Stimulated activated naive CD8-positive, alpha-beta T cell treated with anti-CD3 and anti-CD28 coated beads, Interleukin-15, Interleukin-2, amounts not matched to agents 100 U/mL and 50 U/mL, for 24 hours (primary cell): Measurements from ENCODE around the gene TMEM250.
"Not testable (repeated sequence)": the region's sequence is repeated elsewhere in the genome, so short reads cannot be mapped to it uniquely, and the experiment has no call there.

Source experiments
- ATAC-seq: fragments of 150-1000 bp; cut with Tn5 transposase; one replicate; pipeline ENCODE4 v1.10.0; 2021
- DNase-seq: peaks from one replicate; pipeline ENCODE4 v3.0.0; 2021

The TMEM250 gene, protein sequence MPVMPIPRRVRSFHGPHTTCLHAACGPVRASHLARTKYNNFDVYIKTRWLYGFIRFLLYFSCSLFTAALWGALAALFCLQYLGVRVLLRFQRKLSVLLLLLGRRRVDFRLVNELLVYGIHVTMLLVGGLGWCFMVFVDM

DNA sequence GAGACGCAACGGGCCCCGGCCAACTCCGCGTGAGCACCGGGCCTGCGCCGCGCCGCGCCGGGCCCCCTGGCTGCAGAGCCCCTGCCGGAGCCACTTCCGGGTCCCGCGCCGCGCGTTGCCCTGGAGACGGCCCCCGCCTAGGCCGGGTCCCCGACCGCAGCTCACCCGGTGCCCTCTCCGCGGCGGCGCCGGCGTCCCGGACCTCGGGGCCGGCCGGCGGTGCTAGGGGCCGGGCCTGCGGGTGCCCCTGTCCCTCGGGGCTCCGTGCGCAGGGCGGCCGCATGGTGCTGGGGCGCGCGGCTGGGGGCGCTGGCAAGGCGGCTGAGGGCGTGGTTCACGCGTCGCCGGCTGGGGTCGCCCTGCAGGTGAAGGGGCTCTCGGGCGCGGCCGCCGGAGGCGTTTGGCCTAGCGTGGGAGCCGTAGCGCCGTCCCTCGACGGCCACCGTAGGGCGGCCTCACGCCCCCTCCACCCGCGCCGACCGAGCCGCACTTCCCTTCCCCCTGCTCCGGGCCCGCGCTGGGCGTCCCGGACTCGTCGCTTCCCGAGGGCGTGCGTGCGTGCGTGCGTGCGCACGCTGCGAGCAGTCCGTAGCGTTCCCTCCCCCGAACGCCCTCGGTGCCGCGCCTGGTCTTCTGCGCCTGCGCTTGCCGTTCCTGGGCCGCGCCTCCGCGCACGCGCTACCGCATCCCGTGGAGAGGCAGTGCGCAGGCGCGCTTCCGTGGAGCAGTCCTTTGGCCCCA is at the start of gene TMEM250:
TMEM250 (minus strand) TSS at position 556 of the 741 bp plus-strand sequence. CDS start 1,975 bp downstream, outside the sequence.
- peak; percentile 89 for ATAC-seq
- DNase-seq, result peak; percentile 98

DNA sequence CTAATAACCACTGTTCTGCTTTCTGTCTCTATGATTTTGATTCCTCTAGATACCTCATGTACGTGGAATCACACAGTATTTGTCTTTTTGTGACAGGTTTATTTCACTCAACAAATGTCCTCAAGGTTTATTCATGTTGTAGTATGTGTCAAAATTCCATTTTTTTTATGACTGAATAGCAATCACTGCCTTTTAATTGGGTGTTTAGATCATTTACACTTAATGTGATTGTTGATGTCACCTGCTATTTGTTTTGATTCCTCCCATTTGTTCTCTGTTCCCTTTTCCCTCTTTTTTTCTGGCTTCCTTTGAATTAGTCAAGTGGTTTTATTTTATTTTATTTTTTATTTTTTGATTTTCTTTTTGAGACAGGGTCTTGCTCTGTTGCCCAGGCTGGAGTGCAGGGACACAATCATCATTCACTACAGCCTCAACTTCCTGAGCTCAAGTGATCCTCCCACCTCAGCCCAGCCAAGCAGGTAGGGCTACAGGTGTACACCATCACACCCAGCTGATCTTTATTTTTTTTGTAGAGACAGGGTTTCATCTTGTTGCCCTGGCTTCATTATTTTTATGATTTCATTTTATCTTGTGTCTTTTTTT is 44.7 kb upstream of the TMEM250 start:
- no peak for DNase-seq
- ATAC-seq, result no peak

DNA sequence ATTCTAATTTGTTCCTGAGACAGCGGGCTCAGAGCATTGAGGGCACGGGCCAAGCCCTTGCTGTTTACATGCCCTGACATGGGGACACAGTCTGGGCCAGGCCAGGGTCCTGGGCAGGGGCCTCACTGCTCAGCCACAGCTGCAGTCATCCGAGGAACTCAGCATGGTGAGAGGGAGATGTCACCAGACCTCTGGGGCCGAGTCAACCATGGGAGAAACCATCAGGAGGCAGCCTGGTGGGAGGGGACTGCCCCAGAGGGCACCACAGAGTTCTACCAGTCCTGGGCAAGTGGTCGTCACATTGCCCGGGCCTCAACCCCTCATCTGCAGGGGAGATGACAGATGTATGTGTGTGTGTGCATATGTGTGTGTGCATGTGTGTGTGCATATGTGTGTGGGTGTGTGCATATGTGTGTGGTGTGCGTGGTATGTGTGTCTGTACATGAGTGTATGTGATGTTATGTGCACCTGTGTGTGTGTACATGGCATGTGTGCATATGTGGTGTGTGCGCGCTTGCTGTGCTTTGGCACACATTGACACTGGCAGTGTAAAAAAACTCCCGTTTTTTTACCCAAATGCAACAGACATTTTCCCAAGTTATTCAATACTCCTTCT is 42.4 kb upstream of the TMEM250 start:
- no peak for ATAC-seq
- DNase-seq, result no peak

DNA sequence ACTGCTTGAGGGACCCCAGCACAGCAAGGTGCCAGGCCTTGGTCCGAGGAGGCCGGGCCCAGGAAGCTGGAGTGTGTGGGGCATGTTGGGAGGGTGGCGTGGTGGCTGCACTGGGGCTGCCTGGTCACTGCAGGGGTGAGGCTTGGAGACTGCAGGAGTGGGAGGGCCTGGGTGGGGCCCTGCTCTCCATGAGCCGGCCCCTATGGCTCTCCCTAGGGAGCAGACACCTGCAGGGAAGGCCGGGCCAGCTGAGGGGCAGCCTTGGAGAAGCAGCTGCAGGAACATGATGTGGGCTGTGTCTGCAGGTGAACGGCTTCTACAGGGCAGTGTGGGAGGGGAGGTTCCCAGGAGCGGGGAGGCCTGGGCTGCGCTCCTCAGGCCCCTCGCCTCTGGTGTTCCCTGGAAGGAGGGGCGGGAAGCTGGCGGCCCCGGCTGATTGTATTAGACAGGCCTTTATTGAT is 41.7 kb upstream of the TMEM250 start:
- ATAC-seq (no peak), DNase-seq (no peak)

DNA sequence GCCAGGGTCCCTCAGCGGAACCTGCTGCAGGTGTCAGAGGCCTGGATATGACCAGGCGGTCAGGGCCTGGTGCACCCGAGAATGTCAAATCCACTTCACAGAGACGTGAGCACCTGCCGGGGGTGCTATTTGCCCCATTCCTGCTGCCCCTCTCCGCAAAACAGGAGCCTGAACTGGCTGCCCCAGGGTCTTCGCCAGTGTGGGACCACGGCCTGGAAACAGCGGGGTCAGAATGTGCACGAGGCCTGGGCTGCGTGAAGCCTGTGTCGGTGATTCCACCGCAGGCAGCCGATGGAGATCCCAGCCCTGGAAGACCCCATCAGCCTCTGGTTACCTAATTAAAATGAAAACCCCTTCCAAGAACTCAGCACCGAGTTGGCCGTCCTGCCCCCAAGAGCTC is 41.2 kb upstream of the TMEM250 start:
- ATAC-seq (no peak), DNase-seq (no peak)

DNA sequence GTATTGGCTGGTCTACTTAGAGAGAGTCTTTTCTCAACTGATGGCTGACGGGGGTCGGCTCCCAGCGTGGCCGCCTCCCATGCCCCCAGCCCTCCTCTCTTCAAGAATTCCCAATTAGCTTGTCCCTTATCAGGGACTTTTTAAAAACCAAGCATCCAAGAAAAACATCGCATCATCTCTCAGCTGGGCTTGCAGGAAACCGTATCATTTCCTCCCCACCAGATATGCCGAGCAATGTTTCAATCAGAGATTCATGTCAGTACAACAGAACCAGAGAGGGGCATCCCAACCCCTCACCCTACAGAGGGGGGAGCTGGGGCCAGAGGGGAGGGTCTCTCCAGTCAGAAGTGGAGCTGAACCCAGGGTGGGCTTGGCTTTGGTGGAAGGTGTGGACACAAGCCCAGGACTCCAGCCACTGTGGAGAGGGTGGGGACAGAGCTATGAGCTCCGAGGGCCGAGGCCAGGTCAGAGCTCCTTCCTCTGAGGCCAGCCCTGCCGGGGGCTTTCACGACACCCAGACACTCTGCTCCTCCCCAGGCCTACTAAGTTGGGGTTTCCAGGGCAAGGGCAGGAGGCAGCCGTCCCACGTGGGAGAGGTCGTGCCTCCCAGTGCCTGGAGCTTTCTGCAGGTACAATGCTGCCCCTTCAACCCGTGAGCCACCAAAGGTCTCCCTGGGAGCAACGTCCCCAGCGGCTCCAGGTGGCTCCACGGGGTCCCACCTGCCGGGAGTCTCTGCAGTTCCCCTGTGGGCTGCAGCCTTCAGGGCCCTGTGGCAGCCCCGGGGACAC is 39.0 kb upstream of the TMEM250 start:
- ATAC-seq, result no peak
- DNase-seq, result no peak

DNA sequence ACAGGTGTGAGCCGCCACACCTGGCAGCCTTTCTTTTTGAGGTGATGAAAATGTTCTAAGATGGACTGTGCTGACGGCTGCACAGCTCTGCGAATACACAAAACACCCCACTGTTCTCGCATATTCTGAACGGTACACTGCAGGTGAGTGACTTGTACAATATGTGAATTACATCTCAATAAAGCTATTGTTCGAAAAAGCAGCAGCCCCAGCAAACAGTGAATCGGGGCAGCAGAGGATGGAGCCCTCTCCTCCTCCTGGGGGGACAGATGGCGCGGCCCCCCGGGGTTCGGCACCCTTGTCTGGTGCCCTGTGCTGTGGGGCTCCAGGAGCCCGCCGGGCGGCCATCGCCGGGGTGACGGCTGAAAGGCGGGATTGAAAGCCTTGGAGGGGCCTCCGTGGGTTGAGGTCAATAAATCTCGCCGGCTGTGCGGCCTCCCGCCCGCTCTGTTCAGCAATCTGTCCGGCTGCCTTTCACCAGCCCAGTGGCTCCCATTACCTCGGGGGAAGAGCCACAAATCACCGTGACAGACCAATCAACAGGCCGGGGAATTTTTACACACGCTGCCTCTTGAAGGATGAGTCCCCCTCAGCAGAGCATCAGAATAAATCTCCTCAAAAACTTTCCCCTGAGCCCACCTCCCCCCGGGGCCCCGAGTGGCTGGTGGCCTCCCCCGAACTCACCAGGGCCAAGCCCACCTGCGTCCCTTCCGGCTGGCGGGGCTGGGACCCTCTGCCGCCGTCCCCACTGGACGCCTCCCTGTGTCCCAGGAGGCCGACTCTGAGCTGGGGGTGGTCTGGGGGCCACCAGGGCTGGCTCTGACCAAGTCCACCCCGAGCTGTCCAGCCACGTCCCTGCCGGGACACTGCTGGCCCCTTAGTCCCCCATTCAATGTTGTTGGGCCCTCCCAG is 37.8 kb upstream of the TMEM250 start:
- DNase-seq (no peak), ATAC-seq (no peak)

DNA sequence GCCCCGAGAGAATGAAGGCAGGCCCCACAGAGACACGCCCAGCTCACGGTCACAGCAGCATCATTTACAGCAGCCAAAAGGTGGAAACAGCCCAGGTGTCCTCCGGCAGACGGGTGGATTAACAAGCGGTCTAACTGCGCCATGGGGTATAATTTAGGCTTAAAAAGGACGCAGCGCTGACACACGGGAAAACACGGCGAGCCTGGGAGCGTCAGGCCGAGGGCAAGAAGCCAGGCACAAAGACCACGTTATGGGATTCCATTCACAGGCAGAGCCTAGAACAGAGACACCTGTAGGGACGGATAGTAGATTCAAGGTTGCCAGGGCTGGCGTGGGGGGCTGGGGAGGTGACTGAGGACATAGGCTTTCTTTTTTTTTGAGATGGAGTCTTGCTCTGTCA is 36.9 kb upstream of the TMEM250 start:
- DNase-seq, result no peak
- ATAC-seq, result no peak

DNA sequence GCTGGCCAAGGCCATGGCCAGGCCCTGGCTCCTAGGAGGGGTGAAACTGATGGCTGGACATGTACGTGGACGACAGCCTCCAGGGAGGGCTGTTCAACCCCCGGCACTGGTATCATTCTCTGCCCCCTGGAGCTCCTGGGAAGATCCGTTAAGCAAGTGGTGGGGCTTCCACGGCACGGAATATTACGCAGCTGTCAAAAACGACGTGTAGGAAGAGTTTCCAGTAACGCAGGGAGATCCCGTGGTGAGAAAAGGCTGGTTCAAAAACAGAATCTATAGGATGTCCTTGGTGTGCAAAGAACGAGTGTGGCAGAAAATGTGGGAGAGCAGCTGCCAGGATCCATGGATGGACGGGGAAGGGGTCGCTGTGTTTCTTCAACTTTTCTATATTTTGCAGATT is 36.3 kb upstream of the TMEM250 start:
- no peak for DNase-seq
- ATAC-seq, result no peak

DNA sequence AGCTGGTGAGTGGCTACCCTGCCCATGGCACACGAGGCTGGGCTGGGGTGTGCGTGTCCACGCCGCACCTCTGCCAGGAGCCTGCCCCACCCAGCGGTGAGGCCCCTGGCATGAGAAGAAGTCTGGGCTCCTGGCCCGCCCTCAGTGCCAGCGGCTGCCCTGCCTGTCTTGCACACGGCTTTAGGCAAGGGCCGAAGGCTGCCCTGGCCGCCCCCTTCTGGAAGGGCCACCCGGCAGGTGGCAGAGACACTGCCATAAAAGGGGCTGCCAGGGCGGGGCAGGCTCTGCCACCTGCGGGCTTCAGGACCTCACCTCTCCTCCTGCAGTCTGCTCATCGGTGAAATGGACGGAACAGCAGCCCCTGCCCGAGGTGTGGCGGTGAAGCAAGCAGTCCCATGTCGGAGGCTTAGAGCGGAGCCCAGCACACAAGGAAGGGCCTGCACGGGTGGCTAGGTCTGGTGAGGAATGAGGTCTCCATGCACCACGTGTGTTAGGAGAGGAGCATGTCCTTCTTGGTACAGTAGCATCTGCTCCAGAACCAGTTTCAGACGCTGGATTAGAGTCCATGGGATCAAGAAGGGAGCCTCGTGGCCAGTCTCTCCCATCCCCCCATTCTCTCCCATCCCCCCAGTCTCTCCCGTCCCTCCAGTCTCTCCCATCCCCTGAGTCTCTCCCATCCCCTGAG is 34.8 kb upstream of the TMEM250 start:
- DNase-seq (no peak), ATAC-seq (peak; percentile 6)

DNA sequence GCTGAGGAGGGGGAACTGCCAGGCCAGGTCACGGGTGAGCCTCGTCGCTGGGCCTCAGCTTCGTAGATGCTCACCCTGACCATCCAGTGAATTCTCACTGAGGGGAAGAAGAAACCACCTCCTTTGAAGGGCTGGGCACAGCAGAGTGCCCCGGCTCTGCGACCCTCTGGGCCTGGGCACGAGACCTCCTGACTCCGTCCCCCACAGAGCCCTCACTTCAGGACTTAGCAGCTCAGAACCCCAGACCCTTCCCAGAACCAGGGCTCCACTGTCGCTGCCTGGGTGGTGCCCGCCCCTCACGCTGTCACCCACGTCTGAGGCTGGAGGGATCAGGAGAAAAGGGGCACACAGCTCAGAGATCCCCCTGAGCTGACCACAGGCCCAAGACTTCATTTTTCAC is 34.3 kb upstream of the TMEM250 start:
- DNase-seq (no peak), ATAC-seq (peak; percentile 24)

DNA sequence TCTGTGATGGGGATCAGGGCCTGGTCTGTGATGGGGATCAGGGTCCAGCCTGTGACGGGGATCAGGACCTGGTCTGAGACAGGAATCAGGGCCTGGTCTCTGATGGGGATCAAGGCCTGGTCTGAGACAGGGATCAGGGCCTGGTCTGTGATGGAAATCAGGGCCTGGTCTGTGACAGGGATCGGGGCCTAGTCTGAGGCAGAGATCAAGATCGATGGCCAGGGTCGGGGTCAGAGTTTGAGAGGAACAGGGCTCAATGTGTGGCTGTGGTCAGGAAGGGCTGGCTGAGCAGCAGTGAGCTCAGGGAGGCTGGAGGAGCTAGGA is 33.8 kb upstream of the TMEM250 start:
- no peak for DNase-seq
- no peak for ATAC-seq

DNA sequence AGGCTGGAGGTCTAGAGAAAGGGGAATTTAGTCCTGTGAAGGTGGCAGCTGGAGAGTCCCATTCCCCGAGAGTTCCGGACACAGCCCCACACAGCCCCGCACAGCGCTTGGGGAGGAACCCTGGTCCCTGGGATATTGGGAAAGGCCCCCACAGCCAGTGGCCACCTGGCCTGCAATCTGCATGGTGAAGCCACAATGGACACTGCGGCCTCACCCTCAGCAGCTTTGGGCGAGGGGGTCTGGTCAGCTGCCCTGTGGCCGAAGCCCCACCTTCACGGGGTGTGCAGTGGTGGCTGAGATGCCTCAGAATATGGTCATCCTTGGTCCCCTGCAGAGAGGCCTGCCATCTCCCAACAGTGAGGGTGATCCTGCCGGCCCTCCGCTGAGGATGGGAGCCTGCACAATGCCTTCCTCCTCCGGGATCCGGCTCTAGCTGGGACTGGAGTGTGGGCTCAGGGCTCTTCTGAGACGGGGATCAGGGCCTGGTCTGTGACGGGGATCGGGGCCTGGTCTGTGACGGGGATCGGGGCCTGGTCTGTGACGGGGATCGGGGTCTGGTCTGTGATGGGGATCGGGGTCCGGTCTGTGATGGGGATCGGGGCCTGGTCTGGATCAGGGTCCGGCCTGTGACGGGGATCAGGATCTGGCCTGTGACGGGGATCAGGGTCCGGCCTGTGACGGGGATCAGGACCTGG is 33.3 kb upstream of the TMEM250 start:
- no peak for ATAC-seq
- DNase-seq, result no peak

DNA sequence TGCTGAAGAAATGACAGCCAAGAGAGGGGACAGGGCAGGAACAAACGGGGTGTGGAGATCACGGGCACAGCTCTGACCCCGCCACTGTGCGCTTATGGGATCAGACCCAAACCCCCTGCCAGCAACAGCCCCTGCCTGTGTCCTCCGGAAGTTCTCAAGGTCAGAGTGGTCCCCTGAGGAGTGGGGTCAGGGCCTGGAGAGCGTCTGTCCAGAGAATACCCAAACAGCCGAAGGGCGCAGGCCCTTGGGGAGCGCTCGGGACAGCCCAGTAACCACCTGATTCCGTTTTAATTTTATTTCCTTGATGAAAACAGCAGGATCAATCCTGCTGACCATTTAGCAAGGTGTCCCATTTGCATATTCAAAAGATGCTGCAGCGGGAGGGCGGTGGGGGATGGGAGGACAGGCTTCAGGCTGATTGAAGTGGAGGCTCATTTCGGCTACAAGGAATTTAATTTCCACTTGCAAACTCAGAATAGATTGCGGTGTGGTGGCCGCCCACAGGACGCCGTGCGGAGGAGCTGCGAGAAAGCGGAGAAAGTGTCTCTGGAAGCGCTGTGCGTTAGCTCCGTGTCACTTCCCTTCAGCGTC is 32.6 kb upstream of the TMEM250 start:
- ATAC-seq (no peak), DNase-seq (no peak)

DNA sequence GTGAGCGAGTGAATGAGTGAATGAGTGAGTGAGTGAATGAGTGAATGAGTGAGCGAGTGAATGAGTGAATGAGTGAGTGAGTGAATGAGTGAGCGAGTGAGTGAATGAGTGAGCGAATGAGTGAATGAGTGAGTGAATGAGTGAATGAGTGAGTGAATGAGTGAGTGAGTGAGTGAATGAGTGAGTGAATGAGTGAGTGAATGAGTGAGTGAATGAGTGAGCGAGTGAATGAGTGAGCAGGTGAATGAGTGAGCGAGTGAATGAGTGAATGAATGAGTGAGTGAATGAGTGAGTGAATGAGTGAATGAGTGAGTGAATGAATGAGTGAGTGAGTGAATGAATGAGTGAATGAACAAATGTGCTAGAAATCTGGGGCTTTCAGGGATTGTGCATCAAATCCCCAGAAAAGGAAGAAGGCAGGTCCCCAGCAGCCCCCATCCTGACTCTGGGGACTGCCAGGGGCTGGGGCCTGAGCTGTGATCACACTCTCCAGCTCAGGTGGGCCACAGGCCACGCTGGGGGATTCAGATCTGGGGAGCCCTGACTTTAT is 32.1 kb upstream of the TMEM250 start:
- not testable (repeated sequence) for DNase-seq, ATAC-seq

DNA sequence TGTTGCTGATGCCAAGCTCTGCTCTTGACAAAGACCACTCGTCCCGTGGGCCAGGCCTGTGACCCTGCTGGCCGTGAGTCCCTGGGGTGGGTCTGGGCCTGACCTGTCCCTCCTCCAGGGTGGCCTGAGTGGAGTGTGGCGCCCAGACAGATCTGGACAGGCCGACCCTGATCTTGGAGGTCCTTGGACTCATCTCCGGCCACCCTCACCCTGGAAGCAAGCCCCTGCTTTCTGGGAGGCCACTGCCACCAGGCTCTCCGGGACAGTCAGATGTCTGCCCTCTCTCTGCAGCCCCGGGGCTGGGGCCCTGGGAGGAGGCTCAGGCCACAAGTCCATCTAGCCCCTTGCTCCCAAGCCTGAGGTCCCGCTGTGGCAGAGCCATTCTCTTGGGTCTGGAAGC is 31.2 kb upstream of the TMEM250 start:
- DNase-seq (no peak), ATAC-seq (no peak)

DNA sequence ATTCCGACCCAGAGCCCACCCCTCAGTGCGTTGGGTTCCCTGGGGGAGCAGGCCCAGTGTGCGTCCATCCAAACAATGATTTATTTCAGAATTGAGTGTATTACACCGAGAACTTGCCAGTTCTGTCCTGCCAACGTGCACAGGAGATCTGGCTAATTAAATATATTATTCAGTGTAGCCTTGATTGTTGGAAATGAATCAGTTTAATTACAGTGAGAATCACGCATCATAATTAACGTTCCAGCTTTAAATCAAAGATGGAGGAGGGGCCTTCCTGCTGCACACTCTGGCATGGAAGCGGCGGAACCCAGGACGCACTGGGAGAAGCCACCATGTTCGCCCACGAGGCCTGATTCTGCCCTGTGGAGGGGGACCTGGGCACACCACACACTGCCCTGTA is 30.7 kb upstream of the TMEM250 start:
- ATAC-seq (no peak), DNase-seq (no peak)

DNA sequence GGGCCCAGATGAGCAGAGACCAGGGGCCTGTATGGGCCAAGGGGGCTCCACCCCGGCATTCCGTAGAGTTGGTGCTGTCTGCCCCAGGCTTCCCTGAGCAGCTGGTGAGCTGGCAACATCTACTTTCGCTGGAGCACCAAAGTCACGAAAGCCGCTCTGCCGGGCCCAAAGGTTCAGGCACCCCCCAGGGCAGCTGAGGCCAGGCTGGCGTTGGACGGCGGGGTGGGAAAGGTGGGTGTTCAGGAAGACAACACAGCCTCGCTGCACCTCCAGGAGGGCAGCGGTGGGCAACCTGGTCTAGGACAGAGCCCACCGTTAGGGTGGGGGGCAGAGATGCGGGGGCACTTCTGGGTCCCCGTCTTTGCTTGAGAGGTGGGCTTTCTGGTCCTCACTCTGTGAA is 30.1 kb upstream of the TMEM250 start:
- ATAC-seq, result no peak
- DNase-seq, result no peak

DNA sequence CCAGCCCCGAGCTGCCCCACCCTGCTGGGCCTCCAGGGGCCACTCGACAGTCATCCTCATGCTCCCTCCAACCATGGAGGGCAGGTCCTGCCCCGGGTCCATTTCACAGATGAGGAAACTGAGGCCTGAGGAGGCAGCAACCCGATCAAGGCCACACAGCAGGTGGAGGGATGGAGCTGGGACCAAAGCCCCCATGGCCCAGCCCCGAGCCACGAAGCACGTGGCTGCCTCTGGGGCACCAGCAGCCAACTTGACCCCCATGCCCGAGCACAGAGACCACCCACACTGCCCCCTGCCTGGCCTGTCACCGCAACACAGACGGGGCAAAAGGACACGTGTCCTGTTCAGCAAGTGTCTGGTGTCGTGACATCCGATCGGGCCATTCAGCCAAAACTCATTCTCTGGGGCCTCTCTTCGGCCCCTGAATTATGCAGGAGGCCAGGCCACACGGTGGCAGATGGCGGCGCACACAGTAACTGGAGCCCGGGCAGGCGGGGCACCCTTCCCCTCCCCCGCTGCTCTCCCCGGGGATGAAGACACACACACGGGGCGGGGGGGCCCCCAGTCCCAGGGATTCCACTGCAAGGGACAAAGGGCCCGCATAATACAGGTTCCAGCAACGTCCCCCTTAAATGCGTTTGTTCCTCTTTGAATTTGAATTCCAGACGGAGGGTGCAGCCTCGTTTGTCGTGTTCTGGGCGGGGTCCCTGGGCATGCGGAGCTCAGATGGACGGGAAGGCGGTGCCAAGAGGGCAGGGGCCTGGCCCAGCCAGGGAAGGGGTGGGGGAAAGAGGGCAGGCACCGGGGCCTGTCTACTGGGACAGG is 29.4 kb upstream of the TMEM250 start:
- ATAC-seq (no peak), DNase-seq (no peak)
